ENCODE measurements around the gene COLQ.

GRCh38 chr3:15470261-15470660 is 51.2 kb downstream of the COLQ start:
- no peak for TF ChIP-seq SPI1 (IDR thresholded peaks at IDR 0.05; ENCODE audit: low read depth, low read length)
- no peak for TF ChIP-seq POLR2AphosphoS5 (IDR thresholded peaks at IDR 0.05; ENCODE audit: low read depth, low read length)
- no peak for TF ChIP-seq POLR2A (IDR thresholded peaks at IDR 0.05; ENCODE audit: low read depth, low read length)
- TF ChIP-seq TAF1 (IDR thresholded peaks at IDR 0.05; ENCODE audit: low read depth, low read length), result no peak
- no peak for TF ChIP-seq POU2F2 (IDR thresholded peaks at IDR 0.05; ENCODE audit: low read depth, low read length)
